ENCODE data around the gene ZNF594.
"Not testable (repeated sequence)": the region's sequence is repeated elsewhere in the genome, so short reads cannot be mapped to it uniquely, and the experiment has no call there.

The ZNF594 gene

DNA sequence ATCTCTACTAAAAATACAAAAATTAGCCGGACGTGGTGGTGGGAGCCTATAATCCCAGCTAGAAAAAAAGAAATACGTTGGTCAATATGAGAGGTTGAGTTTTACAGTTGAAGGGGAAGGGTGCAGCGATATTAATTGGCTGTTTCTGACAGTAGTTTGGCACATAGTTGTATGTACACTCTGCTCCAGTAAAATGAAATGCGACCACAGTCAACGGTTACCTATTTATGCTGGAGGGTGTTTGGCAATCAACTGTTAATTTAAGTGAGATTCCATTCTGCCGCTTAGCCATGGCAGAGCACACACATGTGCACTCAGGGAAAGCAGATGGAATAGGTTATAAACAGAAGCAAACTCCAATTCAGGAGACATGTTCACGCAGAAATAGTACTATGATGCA is 9.3 kb upstream of the ZNF594 start:
- no peak for DNase-seq

DNA sequence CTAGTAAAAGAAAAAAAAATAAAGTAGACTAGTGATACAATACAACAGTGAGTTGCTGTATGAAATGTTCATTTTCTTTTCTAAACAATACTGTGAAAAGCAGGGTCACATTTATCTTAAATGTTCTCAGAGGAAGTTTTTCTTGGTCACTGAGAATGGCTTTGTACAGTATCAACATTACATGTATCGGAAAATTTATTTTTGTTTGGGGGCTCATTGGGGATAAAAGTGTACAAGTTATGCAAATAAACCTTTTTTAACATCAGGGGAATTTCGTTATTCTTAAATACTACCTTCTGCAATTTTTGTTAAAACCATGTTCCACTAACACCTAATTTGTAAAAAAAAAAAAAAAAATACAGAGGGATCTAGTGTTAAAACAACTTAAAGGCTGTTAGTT is 8.7 kb upstream of the ZNF594 start:
- no peak for DNase-seq

DNA sequence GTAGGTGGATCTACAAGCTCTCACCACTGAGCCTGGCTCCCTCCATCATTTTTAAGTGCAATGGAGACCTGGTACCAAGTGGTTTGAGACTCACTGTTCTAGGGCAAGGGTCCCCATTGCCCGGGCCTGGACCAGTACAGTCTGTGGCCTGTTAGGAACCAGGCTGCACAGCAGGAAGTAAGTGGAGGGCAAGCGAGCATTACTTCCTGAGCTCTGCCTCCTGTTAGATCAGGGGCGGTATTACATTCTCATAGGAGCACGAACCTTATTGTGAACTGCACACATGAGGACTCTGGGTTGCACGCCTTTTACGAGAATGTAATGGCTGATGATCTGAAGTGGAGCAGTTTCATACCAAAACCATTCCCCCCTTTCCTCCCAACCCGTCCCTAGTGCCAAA is 6.8 kb upstream of the ZNF594 start:
- DNase-seq, result no peak

DNA sequence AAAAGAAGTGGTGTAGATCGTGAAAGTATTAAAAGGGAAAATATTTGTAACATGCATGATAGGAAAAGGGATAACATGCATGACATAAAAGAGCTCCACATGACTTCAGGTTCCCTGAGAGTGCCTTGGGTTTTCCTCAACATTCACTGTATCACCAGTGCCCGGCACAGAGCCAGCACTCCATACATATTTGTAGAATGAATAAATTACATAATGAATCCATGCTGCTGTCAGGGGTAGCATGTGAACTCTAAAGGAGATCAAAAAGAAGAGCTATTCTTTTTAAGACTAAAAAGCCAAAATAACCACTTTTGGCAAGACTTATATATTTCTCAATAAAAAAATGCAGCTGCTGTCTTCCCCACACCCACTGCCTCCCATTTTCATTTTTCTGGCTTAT is 2.7 kb upstream of the ZNF594 start:
- DNase-seq, result no peak

DNA sequence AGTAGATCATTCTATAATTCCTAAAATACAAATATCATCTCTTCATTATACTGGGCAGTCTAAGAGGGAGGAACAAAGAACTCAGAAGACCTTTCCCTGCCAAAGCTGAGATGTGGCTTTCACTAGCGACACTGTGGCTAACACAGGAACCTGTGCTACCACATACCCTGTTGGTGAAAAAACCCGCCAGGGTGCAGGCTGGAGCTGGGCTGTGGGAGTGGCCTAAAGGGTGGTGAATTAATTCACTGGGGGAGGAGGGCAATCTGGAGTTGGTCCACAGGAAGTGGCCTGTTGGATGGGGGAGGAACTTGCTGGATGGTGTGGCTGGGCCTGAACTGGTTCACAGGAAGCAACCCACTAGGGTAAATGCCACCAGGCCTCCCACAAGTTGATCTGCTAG is 7.4 kb downstream of the ZNF594 start:
- DNase-seq, result no peak

DNA sequence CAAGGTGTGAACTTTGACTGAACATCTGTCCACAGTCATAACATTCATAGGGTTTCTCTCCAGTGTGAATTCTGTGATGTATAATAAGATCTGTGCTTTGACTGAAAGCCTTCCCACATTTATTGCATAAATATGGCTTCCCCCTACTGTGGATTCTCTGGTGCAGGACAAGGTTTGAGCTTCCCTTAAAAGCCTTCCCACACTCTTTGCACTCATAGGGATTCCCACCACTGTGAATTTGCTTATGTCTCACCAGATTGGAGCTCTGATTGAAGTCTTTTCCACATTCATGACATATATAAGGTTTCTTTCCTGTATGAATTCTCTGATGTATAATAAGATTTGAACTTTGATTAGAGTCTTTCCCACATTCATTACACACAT is 8.3 kb downstream of the ZNF594 start:
- DNase-seq, result no peak

DNA sequence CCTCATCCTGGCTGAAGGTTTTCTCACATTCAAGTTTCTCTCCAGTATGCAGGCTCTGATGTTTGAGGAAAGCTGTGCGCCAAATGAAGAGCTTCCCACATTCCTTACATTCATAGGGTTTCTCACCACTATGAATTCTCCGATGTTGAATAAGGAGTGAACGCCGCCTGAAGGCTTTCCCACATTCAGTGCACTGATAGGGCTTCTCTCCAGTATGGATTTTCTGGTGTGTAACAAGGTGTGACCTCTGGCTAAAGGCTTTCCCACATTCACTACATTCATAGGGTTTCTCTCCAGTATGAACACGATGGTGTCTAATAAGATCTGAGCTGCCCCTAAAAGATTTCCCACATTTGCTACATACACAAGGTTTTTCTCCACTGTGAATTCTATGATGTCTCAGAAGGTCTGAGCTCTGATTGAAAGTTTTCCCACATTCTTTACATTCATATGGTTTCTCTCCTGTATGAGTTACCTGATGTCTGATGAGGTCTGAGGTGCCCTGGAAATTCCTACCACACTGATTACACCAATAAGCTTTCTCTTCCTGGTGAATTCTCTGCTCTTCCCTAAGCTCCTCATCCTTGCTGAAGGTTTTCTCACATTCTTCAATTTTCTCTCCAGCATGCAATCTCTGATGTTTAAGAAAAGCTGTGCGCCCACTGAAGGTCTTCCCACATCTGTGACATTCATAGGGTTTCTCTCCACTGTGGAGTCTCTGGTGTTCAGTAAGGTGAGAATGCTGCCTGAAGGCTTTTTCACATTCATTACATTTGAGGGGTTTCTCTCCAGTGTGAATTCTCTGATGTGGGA is 8.9 kb downstream of the ZNF594 start:
- no peak for DNase-seq

DNA sequence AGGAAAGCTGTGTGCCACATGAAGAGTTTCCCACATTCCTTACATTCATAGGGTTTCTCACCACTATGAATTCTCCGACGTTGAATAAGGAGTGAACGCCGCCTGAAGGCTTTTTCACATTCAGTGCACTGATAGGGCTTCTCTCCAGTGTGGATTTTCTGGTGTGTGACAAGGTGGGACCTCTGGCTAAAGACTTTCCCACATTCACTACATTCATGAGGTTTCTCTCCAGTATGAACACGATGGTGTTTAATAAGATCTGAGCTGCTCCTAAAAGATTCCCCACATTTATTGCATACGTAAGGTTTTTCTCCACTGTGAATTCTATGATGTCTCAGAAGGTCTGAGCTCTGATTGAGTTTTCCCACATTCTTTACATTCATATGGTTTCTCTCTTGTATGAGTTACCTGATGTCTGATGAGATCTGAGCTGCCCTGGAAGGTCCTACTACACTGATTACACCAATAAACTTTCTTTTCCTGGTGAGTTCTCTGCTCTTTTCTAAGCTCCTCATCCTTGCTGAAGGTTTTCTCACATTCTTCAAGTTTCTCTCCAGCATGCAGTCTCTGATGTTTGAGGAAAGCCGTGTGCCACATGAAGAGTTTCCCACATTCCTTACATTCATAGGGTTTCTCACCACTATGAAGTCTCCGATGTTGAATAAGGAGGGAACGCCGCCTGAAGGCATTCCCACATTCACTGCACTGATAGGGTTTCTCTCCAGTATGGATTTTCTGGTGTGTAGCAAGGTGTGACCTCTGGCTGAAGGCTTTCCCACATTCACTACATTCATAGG is 10.0 kb downstream of the ZNF594 start:
- DNase-seq, result no peak

DNA sequence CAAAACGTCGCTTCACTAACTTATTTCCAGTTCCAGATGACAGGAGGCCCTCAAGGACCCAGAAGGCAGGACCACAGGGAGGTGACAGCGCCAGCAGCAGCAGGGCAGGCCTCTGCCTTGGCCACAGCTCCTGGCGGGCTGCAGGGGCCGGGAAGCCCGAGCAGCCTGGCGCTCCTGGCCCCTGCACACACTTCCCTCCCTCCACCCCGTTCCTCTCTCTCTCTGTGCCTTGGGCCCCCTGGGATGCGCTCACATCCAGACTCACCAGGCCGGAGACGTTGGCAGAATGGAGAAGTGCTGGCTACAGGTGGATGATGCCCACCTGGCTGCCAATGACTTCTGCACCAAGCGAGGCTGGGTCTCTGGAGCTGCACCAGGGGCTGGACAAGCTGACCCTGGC is 12.7 kb downstream of the ZNF594 start:
- no peak for DNase-seq

DNA sequence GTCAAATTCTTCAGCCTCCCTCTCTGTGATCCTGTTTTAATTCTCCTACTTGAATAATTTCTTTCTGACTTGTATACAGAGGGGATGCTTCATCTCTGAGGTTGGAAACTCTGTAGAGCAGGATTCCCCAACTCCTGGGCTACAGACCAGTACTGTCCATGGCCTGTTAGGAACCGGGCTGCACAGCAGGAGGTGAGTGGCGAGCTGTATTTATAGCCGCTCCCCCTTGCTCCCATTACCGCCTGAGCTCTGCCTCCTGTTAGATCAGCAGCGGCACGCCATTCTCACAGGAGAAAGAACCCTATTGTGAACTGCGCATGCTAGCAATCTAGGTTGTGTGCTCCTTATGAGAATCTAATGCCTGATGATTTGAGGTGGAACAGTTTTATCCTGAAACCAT is 16.6 kb downstream of the ZNF594 start:
- not testable (repeated sequence) for DNase-seq

DNA sequence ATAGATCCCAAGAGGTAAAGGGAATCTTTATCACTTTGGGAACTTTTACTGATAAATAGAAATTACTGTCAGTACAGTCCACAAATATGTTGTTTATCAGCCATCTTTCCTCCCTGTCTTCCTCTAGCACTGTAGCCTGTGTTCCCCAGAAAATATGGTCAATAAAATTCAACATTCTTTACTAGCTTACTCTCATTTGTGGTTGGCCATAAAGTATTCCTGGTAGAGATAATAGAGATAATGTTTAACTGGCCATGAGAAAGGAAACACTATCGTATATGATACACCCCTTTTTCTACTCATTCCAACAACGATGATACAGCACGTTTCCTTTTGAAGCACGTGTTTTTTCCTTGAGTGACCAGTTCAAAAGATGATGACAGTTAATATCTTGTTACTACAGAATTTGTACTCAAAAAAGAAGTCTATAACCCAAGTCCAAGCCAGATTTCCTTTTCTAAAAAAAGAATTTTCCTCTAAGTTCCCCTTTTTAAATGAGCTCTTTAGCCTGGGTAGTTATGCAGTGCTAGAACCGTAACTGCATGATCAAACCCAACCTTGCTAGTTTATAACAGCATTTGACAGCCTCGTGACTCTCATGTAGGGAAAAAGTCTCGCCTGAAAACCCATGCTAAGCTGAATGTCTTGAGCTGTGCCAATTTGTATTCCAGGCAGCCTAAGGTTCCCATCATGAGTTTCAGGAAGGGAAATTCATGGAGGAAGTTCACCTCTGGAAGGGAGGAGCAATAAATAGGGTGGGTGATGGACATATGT is 25.7 kb downstream of the ZNF594 start:
- DNase-seq, result peak in 1 of 14 donors; percentile 3

DNA sequence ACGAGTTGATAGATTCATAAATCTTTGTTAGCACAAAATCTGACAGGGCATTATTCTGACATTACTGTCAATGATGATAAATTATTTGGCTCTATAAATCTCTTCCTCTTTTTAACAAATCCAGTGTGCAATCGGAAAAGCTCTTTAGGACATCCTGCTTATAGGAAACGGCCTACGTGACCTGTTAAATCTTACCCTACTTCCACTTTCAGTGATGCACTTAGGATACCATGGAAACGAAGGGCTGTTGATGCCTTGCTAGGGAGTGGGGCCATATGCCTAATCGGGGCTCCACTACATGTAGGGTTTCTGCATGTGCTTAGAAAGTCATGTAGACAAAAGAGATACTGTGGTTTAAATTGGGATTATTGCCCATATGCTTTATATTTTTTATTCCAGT is 27.2 kb downstream of the ZNF594 start:
- no peak for DNase-seq

DNA sequence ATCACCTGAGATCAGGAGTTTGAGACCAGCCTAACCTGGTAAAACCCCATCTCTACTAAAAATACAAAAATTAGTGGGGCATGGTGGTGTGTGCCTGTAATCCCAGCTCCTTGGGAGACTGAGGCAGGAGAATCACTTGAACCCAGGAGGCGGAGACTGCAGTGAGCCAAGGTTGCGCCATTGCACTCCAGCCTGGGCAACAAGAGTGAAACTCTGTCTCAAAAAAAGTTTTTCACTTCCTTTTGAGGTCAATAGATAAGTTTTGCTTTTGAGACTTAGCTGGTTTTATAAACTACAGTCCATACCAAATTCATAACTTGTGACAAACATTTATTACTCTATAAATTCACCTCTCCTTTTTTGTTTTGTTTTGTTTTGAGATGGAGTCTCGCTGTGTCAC is 29.9 kb downstream of the ZNF594 start:
- not testable (repeated sequence) for DNase-seq

DNA sequence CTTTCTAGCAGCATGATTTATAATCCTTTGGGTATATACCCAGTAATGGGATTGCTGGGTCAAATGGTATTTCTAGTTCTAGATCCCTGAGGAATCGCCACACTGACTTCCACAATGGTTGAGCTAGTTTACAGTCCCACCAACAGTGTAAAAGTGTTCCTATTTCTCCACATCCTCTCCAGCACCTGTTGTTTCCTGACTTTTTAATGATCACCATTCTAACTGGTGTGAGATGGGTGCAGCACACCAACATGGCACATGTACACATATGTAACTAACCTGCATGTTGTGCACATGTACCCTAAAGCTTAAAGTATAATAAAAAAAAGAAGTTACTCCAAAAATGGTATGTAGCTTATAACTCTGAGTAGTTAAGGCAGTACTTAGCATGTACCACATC is 31.0 kb downstream of the ZNF594 start:
- not testable (repeated sequence) for DNase-seq

DNA sequence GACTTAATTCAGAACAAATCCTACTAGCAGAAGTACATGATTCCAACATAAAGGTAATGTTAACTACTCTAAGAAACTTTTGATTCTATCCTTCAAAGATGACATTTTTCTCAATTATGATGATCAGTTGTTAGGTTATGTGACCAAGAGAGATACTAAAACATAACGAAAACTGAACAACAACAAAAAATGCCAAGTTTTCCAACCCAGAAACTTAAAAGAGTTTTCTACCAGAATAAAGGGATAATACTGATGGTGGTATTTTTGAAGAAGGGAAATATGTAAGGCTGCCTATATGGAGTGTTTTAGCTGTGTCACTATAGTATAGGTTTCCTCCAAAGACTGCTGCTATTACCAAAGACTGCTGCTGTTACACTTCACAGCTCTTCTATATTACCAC is 45.5 kb downstream of the ZNF594 start:
- not testable (repeated sequence) for DNase-seq

DNA sequence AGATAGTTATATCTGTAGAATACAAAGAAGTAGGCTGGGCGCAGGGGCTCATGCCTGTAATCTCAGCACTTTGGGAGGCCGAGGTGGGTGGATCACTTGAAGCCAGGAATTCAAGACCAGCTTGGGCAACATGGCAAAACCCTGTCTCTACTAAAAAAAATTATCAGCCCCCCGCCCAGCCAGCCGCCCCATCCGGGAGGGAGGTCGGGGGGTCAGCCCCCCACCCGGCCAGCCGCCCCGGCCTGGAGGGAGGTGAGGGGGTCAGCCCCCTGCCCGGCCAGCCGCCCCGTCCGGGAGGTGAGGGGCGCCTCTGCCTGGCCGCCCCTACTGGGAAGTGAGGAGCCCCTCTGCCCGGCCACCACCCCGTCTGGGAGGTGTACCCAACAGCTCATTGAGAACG is 48.8 kb downstream of the ZNF594 start:
- DNase-seq, result not testable (repeated sequence)

DNA sequence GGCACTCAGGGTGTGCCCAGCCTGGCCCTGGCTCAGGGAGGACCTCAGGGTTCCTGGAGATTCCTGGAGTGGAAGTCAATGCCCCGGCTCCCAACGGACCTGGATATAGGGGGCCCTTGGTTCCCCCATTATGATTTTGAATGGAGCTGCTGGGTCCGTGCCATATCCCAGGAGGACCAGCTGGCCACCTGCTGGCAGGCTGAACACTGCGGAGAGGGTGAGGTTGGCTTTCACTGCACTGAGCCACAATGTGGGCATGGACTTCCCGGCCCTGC is 52.3 kb downstream of the ZNF594 start:
- no peak for DNase-seq

DNA sequence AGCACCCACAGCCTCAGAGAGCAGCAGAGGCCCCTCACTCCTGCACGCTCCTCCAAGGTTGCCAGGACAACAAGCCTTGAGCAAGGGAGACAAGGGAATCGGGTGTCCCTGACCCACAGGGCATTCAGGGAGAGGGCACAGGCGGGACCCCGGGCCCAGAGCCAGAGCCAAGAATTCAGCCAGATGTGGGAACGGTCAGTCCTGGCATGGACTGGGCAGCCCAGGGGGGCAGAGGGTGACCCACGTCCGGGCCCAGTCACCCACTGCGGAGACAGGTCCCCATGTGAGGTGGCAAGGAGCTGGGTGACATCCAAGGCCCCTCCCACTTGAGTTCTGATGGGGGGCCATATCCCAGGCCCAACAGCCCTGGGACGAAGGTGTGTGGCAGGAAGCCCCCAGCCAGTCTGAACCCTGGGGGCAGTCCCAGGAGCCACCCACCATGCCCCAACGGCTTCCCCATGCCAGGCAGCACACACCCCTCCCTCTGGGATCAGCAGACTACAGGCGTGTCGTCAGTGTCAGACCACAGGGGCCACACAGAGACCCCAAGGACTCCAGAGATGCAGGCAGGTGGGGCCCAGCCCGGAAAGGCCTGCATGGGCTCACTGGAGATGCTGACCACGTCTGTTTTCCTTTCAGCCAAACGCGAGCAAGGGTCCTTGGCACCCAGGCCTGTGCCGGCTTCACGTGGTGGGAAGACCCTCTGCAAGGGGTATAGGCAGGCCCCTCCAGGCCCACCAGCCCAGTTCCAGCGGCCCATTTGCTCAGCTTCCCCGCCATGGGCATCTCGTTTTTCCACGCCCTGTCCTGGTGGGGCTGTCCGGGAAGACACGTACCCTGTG is 52.8 kb downstream of the ZNF594 start:
- no peak for DNase-seq

DNA sequence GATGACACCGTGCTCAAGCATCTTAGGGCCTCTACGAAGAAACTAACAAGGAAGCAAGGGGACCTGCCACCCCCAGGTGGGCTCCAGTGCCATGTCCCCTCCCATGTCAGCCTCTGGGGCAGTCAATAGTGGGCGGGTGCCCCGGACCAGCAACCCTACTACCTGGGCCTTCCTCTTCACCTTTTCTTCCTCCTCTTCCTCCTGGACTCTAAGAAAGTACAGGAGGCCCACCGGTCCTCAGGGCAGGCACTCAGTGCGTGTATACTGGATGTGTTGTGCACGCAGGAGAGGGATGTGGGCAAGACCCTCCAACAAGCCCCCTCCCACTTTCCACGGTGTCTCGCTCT is 53.5 kb downstream of the ZNF594 start:
- not testable (repeated sequence) for DNase-seq

DNA sequence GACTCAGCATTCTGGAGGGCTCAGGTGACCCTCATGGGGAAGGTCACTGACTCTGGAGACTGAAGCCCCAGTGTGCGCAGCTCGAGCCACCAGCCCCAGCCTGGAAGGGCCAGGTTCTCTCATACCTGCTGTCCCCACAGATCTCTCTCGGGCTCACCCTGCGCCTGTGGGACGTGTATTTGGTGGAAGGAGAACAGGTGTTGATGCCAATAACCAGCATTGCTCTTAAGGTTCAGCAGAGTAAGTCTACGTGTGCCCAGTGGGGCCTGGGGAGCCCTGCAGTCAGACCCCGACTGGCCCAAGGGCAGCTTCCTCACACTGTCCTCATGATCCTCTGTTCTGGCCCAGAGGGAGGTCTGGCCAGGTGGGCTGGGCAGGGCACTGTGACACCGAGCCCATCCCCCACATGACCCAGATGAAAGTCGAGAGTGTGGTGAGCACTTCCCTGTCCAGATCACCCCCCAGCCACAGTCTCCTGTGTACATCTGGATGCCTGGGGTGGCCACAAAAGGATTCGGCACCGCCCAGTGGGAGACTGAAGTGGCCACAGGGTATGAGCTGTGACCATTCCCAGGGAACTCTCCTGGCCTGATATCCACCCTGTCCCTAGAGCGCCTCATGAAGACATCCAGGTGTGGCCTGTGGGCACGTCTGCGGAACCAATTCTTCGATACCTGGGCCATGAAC is 54.0 kb downstream of the ZNF594 start:
- not testable (repeated sequence) for DNase-seq

DNA sequence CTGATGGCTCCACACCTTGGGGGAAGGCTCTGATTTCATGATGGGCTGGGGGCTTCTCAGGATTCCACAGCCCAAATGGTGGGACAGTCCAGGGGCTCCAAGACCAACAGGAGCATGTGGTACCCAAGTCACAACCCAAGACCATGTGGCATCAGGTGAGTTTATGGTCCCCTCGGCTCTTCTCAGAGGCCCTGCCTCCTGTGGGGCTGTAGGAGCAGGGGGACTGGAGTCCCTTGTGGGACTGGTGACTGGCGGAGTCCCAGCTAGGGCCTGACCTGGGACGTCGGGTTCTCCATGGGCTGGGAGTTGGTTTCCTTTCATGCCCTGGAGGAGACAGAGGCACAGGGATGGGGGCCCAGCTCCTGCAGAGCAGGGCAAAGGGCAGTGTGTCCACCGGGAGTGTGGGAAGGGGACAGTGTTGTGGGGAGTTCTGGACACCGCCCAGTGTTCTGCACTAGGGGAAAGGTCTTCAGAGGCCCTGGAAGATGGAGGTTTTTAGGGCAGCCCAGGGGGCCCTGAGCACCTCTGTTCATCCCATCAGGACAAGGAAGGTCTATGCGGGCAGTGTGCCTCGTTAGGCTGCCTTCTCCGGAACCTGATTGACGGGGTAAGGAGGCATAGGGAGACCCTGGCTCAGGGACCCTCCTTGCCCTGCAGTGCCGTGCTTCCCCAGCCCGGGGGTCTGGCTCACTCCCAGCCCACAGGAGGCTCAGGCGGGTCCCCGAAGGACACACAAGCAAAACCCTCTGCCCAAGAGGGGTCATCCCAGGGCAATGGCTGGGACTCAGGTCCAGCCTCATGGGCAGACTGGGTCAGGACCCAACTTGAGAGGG is 54.9 kb downstream of the ZNF594 start:
- not testable (repeated sequence) for DNase-seq
